Suppressor macrophage (primary cell): ENCODE results near the gene ATG4D.
A peak's percentile ranks its signal among the peaks of the same experiment; 100 is the strongest.

Experiments used
- DNase-seq, 4 experiments: peaks; one replicate each; pipeline ENCODE4 v3.0.0-alpha.2; 2020 to 2022

ATG4D gene

GRCh38 chr19:10580979-10581631, 37.4 kb downstream of the ATG4D start:
- peak; percentile 96 for DNase-seq

- peak in 3 of 4 experiments; percentile 34 to 56 (median 50) for DNase-seq
Observed at GRCh38 chr19:10582091-10582490, 38.4 kb downstream of the ATG4D start.

- peak; percentile 20 to 61 (median 48) for DNase-seq
Observed at GRCh38 chr19:10583036-10583776, 39.5 kb downstream of the ATG4D start.

- no peak for DNase-seq
Observed at GRCh38 chr19:10586396-10586795, 42.7 kb downstream of the ATG4D start.

- DNase-seq = no peak
Observed at GRCh38 chr19:10587022-10587838, 43.5 kb downstream of the ATG4D start, which contains the start of gene AP1M2. AP1M2 (minus strand) TSS chr19:10587312; CDS start chr19:10587231, 81 bp downstream.

GRCh38 chr19:10587839-10588150, 44.1 kb downstream of the ATG4D start:
- no peak for DNase-seq

- no peak for DNase-seq
Observed at GRCh38 chr19:10593148-10593547, 49.4 kb downstream of the ATG4D start.

- peak; percentile 56 to 71 (median 68) for DNase-seq
Observed at GRCh38 chr19:10593820-10594637, 50.3 kb downstream of the ATG4D start.

- no peak for DNase-seq
Observed at GRCh38 chr19:10600149-10600548, 56.4 kb downstream of the ATG4D start.

- no peak for DNase-seq
Observed at GRCh38 chr19:10601999-10602329, 58.3 kb downstream of the ATG4D start.

GRCh38 chr19:10602330-10603083, 58.8 kb downstream of the ATG4D start:
- peak; percentile 80 to 95 (median 90) for DNase-seq
